ENCODE results near the gene AKAP7. TPM values are rescaled to one million over a fixed set of nuclear protein-coding genes. Genes with fewer than 3 reads are reported as not detected.

AKAP7 gene
- total RNA-seq, 1 donor from 2014 or later, result 56.3 TPM

DNA sequence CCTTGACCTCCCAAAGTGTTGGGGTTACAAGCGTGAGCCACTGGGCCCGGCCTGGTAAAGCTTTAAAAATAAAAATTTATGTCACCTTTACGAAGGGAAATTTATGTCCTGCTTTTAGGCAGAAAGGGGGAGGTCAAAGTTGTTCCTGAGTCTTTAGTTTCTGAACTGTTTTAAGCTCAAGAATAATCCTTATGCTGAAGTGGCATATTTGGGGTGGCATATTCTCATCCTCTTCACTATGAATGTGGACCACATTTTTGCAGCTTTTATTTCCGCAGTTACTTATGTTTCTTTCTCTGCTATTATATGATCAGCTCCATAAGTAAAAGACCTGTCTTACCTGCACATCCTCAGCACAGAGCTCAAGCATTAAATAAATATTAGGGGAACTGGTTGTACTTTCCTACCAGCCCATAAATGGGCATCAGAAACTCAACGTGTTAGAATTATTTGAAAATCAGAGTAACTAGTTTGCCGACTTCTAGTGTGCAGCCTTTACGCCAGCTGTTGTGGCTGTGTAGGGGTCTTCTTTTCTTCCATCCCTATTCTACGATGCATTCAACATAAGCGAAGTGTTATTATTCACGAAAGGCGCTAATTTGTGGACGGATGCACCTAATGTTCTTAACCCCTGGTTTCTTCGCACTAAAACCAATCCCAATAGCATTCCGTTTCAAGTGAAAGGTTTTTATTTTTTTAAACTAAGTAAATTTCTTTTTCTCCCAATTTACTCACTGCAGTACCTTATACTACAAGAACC is 867 bp upstream of the AKAP7 start:
- no peak for DNase-seq (ENCODE audit: low spot score)

DNA sequence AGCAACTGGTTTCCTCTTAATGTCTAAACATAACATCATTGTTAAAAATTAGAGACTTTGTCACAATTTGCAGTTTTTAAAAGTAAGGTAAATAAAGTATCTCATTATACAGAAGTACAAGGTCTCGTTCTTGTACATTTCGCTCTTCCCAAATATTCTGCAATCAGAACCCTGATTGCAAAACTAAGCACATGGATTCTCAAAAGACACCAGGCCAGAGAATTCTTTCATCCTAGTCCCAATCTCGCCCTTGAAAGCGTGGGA is 355 bp upstream of the AKAP7 start:
- no peak for DNase-seq (ENCODE audit: low spot score)

DNA sequence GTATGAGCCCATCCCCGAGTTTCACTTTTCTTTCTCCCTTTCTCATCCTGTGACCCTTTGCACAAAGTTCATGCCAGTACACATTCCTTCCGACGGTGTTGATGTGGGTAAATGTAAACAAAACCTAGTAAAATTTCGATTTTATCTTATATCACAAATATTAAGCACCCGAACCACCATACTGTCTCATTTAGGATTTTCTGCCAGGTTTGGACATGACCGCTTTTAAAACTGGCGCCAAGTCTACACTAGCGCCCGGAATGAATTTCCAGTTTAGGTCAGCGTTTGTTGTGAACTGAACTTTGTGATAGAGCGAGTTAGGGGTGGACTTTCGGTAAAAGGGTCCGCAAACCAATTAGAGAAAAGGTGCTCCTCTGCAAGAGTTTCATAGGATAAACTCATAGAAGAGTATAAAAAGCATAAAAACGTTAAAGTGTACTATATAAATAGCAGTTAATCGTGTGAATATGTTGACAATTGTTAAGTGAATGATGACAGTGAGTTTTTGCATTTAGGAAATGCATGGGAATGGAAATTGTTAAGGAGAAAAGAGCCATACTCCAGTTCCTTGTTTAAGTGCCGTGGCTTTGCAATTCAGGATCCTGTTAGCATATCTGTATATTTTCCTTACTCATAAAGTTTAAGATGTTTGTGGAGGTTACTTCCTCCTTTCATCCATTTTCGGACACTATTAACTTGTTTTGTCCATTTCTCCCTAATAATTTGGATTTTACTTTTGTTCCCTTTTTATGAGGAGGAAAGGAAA is 937 bp downstream of the AKAP7 start:
- peak; percentile 21 for DNase-seq (ENCODE audit: low spot score)

DNA sequence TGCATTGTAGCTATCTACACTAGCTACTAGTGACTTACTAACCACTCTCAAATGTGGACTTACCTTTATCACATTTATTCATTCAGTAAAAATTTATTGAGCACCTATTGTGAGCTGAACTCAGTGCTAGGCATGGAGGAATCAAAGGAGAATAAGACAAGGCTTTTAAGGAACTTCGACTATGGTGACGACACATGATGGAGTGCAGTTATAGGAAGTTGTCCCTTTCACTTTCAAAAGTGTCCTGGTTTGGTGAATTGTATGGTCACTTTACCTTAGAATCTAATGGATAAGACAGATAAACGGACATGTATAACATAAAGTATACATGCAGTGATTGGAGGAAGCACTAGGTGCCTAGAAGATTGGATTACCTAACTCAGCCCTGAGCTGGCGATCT is 4.3 kb downstream of the AKAP7 start:
- no peak for DNase-seq (ENCODE audit: low spot score)

DNA sequence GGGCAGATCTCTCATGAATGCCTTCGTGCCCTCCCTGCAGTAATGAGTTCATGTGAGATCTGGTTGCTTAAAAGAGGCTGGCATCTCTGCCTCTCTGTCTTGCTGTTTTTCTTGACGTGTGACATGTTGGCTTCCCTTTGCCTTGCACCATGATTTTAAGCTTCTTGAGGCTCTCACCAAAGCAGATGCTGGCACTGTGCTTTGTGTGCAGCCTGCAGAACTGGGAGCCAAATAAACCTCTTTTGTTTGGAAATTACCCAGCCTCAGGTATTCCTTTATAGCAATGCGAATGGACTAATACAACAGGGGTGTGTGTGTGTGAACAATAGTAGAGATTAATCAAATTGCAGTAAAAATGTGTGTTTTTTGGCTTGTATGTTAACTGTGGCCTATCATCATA is 8.1 kb downstream of the AKAP7 start:
- no peak for DNase-seq (ENCODE audit: low spot score)

DNA sequence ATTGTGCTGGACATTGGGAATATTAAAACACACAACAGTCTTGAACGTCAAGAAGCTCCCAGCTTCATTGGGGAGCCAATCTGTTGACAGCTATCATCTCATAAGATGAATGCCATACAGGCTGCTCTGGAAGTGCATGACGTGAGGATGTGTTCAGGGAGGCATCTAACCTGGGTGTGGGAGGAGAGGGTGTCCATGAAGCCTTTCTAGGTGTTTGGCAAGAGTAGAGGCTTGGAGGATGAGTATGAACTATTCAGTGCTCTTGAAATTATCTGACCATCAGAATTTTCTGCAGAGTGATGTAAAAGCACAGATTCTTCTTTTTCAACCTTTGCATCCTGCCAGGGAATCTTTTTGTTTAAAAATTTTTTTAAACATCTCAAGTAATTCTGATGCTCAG is 11.6 kb downstream of the AKAP7 start:
- no peak for DNase-seq (ENCODE audit: low spot score)

DNA sequence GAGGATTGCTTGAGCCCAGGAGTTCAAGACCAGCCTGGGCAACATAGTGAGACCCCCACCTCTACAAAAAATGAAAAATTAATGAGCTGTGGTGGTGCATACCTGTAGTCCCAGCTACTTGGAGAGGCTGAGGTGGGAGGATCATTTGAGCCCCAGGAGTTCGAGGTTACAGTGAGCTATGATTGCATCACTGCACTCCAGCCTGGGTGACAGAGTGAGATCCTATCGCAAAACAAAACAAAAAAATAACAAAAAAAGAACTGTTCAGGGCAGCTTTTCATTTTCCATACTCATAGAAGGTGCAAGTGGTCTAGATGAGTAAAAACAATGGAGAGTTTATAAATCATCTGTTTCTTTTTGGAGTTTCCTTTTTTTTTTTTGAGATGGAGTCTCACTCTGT is 21.1 kb downstream of the AKAP7 start:
- no peak for DNase-seq (ENCODE audit: low spot score)

DNA sequence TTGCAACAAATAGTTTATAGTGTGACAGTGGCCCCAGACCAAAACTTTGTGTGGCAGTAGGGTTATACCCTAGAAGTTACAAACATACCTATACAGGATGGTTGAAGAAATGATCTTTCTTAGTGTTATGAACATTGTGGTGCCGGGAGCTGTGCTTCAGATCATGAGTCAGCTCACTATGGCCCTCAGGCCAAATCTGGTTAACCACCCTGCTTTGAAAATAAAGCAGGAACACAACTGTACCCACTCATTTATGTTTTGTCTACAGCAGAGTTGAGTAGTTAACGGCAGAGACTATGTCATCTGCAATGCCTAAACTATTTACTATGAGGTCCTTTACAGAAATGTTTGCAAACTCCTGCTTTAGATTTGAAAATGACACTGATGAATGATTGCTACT is 24.3 kb downstream of the AKAP7 start:
- DNase-seq (ENCODE audit: low spot score), result no peak

DNA sequence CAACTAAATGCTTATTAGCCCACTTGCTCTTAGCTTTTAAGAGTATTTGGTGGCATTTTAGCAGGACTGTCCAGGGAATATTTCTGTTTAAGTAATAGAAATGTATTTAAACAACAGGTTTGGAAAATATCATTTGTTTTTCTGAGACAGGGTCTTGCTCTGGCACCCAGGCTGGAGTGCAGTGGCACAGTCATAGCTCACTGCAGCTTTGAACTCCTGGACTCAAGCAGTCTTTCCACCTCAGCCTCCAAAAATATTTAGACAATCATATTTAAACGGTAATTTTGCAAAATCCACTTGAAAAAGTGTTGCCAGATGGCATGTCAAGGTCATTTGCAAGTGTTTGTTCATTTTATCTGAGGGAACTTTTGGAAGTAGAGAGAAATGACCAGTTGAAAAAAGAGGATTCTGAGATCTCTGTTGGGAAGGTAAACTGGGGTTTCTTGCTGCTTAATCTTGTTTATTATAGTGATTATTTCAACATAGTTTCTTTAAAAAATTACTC is 25.0 kb downstream of the AKAP7 start:
- no peak for DNase-seq (ENCODE audit: low spot score)

DNA sequence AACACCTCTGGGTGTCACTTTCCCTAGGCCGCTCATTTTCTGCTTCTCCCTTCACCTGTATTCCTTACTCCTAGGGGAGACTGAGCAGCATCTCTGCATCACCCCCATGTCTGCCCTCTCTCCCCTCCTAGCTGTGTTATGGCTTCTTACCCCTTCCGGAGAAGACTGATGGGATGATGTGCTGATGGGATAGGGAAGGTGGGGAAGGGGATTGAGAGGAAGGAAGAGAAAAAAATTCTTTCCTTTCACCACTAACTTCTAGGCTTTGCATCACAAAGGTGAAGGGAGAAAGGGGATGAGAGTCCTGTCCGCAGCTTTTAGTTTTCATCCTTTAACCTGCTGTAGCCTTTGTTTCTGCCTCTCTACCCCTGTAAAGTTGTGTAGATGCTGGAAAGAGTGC is 26.7 kb downstream of the AKAP7 start:
- no peak for DNase-seq (ENCODE audit: low spot score)

DNA sequence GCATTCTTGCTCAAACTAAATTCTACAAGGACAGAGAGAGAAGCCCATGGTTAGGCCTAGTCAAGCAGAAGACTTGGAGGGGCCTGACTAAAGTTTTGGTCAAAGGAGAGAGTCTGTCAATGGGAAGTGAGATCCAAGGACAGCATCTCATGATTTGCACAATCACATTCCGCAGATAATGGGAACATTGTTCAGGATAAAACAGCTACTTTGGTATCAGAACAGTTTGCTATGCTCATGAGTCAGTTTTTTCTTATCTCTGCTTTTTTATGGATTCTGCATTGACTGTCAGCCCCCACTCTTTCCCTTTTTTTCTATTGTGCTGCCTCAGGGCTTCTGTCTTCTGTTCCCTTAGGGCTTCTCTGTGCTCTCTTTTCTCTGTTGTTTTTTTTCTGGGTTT is 28.6 kb downstream of the AKAP7 start:
- no peak for DNase-seq (ENCODE audit: low spot score)

DNA sequence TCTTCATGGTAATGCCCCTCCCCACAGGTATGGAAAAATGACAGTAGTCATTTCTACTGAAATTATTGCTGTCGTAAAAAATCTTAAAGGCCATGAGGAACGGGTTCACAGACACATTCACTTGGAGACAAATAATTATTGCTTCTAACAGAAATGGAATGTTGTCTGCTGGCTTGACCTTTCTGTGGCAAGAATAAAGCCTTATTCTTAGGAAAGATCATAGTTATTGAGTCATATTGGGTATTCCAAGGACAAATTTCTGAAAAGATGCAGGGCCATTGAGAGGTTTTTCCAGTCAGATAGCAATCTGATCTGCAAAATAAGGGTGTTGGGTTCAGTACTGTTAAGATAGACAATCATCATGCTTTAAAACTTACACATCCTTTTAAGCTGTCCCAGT is 29.2 kb downstream of the AKAP7 start:
- no peak for DNase-seq (ENCODE audit: low spot score)

DNA sequence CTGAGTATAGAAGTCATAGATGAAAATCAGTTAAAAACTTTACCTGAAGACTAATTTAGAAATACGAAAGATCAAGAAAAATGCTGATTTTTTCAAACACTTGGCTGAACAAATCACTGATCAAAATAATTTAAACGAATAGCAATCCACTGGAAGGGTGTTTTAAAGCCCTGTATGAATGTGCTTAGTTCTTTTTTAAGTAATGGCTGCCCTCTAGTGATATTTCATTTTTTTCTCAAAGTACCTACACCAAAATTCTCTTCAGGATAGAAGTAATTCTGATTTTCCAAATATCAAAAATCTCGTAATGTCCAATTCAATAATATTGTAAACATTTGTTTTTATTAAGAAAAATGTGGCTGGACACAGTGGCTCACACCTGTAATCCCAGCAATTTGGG is 32.5 kb downstream of the AKAP7 start:
- DNase-seq (ENCODE audit: low spot score), result no peak

DNA sequence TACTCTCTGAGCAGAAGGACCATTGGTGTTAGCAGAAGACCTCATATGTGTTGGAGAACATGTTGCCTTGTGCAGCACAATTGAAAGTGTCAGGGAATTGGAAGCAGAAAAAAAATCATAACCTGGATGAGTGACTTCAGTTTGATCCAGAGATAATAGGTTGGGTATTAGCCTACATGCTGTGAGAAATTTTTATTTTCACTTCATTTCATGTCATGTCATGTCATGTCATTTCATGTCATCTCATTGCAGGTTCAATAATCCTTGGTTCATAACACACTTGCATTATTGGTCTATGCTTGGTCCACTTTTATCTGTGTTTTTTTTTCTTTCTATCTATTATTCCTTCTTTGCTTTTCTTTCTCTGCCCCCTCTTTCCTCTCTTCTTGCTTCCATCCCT is 34.3 kb downstream of the AKAP7 start:
- DNase-seq (ENCODE audit: low spot score), result no peak

DNA sequence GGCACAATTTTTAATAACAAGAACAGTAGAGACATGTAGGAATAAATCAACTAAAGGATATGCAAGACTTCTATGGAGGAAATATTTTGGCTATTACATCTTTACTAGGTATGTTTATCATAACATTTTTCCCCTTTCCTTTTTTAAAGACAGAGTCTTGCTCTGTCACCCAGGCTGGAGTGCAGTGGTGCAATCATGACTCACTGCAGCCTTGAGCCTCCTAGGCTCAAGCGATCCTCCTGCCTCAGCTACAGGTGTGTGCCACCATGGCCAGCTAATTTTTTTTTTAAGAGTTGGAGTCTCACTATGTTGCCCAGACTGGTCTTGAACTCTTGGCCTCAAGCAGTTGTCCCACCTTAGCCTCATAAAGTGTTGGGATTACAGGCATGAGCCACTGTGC is 37.0 kb downstream of the AKAP7 start:
- no peak for DNase-seq (ENCODE audit: low spot score)

DNA sequence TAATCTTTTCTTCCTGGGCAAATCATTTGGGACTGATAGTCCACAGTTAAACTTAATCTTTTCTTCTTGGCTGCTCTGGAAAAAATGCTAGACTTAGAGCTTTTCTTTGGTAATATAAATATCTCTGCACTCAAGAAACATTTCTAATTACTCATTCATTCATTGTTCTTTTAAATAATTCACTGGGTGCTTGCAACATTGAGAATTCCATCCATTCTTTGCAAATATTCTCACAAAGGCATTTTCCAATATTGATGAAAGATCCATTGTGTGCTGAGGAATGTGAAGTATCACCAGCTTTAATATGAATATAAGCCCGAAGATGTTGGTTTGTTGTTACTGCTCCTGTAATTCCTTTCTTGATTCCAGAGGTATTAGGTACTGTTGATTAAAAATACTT is 38.4 kb downstream of the AKAP7 start:
- DNase-seq (ENCODE audit: low spot score), result no peak

DNA sequence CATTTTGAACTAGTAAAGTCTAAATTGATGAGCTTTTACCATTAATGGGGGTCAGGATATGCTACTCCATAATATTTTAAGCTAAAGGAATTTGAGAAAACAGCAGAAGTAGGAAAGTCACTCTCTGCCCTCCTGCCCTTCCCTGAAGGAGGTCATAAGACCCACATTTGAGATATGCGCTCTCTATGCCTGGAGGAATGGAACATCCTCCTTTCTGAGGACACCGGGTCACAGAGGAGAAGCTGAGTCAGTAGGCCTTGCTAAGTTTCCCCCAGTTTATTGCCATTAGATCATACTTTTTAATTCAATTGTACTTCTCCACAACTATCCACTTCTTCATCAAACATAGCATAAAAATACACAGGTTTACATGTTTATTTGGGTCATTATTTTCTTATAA is 40.3 kb downstream of the AKAP7 start:
- no peak for DNase-seq (ENCODE audit: low spot score)

DNA sequence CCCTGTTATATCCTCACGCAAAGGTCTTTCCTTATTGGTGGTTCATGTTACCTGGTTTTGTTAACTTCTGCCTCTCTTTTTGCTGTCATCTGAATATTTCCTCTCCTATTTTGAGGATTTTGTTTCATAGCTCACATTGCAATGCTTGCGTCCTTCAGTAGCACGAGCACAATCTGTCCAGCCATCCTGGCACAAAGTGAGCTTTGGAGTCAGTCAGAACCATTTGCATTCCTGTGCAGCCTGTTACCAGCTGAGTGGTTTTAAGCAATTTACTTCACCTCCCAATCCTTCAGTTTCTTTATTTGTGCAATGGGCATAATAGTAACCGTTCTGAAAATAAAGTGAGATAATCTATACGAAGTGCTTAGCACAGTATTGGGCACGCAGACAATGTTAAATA is 42.7 kb downstream of the AKAP7 start:
- no peak for DNase-seq (ENCODE audit: low spot score)

DNA sequence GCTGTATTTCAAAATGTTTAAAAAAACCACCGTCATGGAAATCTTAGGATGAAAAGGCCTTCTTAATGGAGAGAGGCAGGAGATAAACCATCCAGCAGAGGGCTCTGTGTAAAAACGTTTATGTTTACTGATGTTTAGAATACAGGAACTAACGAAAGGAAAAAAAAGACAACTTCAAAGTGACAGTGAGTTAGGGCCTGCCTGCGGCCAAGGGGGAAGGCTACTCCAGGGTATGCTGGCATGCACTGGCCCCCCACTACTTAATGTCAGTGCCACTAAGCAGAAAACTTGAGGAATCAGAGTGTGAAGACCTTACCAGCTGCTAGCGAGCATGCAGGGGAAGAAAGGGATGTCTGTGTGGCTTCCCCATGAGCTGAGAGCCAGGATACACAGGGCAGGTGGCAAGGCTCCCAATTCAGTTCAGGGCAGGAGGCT is 47.7 kb downstream of the AKAP7 start:
- no peak for DNase-seq (ENCODE audit: low spot score)

DNA sequence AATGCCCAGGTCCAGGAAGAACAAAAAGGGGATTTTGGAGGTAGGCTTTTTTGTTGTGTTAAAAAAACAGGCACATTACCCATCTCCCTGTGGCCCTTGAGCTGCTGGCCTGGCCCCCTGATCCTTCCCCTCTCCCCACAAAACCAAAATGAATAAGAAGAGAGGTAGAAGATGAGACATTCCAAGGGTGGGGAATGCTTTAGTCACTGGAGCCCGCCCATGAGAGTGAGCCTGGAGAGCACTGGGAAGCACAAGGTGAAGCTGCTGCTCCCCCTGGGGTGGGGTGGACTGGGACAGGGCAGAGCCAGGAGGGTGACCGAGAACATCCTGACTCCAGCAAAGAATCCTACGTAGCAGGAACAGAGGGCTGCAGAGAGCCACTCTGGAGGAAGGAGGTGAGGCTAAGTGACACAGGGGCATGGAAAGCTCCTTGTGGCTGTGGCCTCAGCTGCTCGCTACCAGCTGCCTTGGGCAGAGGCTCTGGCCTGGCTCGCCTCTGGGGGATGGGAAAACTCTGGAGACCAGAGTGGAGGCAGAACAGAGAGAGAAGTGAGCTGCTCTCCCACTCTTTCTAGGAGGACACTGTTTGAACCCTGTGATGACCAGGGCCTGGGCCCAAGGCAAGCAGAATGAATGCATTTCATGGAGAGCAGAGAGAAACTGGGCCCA is 48.3 kb downstream of the AKAP7 start:
- DNase-seq (ENCODE audit: low spot score), result no peak

DNA sequence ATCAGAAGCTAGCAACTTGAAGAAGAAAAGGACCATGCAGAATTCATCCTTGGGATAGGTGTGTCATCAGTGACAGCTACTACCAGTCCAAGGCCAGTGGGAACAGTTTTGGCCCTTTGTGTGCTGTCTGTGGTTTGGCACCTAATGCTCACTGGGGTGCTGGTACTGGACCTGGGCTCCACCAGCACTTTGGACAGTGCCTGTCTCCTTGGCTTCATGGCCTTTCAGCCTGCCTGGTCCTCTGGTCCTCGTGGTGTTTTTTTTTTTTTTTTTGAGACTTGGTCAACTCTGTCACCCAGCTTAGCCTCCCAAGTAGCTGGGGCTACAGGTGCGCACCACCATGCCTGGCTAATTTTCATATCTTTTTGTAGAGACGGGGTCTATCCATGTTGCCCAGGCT is 56.3 kb downstream of the AKAP7 start:
- no peak for DNase-seq (ENCODE audit: low spot score)

DNA sequence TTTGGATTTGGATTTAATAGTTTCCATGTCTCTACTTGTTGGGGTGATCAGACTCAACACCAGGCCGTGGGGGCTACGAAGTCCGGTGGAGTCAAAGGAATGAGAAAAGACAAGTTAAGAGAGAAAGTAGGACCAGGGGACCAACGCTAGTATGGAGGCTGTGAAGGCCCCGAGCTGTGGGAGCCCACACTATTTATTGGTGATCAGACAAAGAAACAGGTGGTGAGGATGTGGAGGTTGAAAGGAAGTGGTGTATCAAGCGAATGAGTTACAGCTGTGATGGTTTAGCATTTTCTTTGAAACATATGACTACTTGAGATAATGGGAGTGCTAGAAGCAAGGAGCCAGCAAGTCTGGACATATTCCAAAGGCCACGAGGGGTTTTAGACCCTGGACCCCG is 62.4 kb downstream of the AKAP7 start:
- no peak for DNase-seq (ENCODE audit: low spot score)

Data from mucosa of gallbladder (tissue), 1 donor.